Thyroid gland (tissue), 4 donors: Measurements from ENCODE around the gene PSMA6. TPM values are rescaled to one million over a fixed set of nuclear protein-coding genes. Genes with fewer than 3 reads are reported as not detected.

Experiments used
- DNase-seq, 2 donors: peaks; one replicate each; pipeline ENCODE4 v3.0.0-alpha.2; 2019
- H3K27ac ChIP-seq, 3 donors: fragments of 200-600 bp; sonication (generic); 1 replicate in 2 of 3; 2 replicates in 1 of 3; pipeline ENCODE4 v1.5.1; 2016 to 2019; ENCODE audit warnings: mild to moderate bottlenecking in 1 of 3, moderate library complexity in 1 of 3
- H3K27me3 ChIP-seq: fragments of 200-600 bp; sonication (generic); one replicate; pipeline ENCODE4 v1.5.1; 2019
- H3K36me3 ChIP-seq, 2 donors: fragments of 200-600 bp; sonication (generic); one replicate each; pipeline ENCODE4 v1.5.1; 2016 to 2019
- H3K4me1 ChIP-seq, 2 donors: fragments of 200-600 bp; sonication (generic); one replicate each; pipeline ENCODE4 v1.5.1; 2017 to 2019
- H3K4me3 ChIP-seq, 3 donors: fragments of 200-600 bp; sonication (generic); replicated peaks in 1 of 3; 1 replicate in 2 of 3; 2 replicates in 1 of 3; pipeline ENCODE4 v1.5.1; 2016; ENCODE audit warnings: mild to moderate bottlenecking in 1 of 3
- H3K9me3 ChIP-seq: fragments of 200-600 bp; sonication (generic); one replicate; pipeline ENCODE4 v1.5.1; 2017
- CTCF ChIP-seq, 6 experiments: fragments of 200-600 bp in 3 of 6; fragments of 450-650 bp in 3 of 6; sonication (generic) in 3 of 6; IDR thresholded peaks; one replicate each; pipeline ENCODE4 v1.5.1; 2016 to 2019; ENCODE audit warnings: antibody characterized with exemption in 6 of 6, mild to moderate bottlenecking in 2 of 6, inconsistent platforms in 1 of 6, moderate library complexity in 1 of 6
- POLR2A ChIP-seq, 2 donors: fragments of 450-650 bp; IDR thresholded peaks; one replicate each; pipeline ENCODE4 v1.6.1; 2017; ENCODE audit warnings: antibody characterized with exemption in 2 of 2, mild to moderate bottlenecking in 2 of 2, moderate library complexity in 1 of 2
- WGBS, 2 donors: methylation state at CpG; one replicate each; pipeline ENCODE4 v1.1.5; 2017; 5-methylcytosine and 5-hydroxymethylcytosine counted together
- intact Hi-C: fragments of 100-400 bp; cut with DNase I; formaldehyde crosslinking; loops from one replicate; pipeline ENCODE4 v1.15.1; 2023
- total RNA-seq, 4 donors: library from RNA; depleted of rRNA; stranded (reverse); fragments of >200 nt; gene quantifications; one replicate each; pipeline ENCODE4 v1.2.3, GENCODE V29; 2016

The PSMA6 gene
- total RNA-seq, 4 donors from 2014 or later = 107 to 157 (median 120) TPM

GRCh38 chr14:35349496-35350365 is 57.5 kb downstream of the PSMA6 start:
- WGBS, 2 donors = 88 to 91% methylated on average over 12 of the region's 12 CpGs
- no peak for DNase-seq

GRCh38 chr14:35351497-35351896 is 59.3 kb downstream of the PSMA6 start:
- TF ChIP-seq CTCF (IDR thresholded peaks at IDR 0.05) (no peak), POLR2A (IDR thresholded peaks at IDR 0.05) (no peak)
- Histone ChIP-seq H3K27ac (no peak overlapping the region), H3K36me3 (no peaks in the 10 kb centered on the region), H3K4me3 (no peak overlapping the region), H3K9me3 (no peaks in the 10 kb centered on the region), H3K27me3 (no peaks in the 10 kb centered on the region), H3K4me1 (peaks cover 18 to 29% of the 10 kb centered on the region in 2 donors)
- 92 to 95% methylated on average over 3 of the region's 3 CpGs for WGBS, 2 donors
- intact Hi-C loops = no loop called here
- DNase-seq = no peak

More at GRCh38 chr14:35349496-35350365, 57.5 kb downstream of the PSMA6 start:
- Histone ChIP-seq H3K27ac (no peak overlapping the region), H3K9me3 (no peaks in the 10 kb centered on the region), H3K4me1 (peaks cover 11 to 15% of the 10 kb centered on the region in 2 donors), H3K27me3 (no peaks in the 10 kb centered on the region), H3K4me3 (no peak overlapping the region), H3K36me3 (no peaks in the 10 kb centered on the region)
- TF ChIP-seq CTCF (IDR thresholded peaks at IDR 0.05) (no peak), POLR2A (IDR thresholded peaks at IDR 0.05) (no peak)
- intact Hi-C loops = no loop called here

- no peaks in the 10 kb centered on the region for H3K9me3 ChIP-seq
- H3K4me1 ChIP-seq = peaks cover 22 to 32% of the 10 kb centered on the region in 2 donors
- H3K27me3 ChIP-seq = no peaks in the 10 kb centered on the region
- H3K36me3 ChIP-seq = no peaks in the 10 kb centered on the region
- H3K4me3 ChIP-seq = no peak overlapping the region
- H3K27ac ChIP-seq = no peak overlapping the region
- WGBS, 2 donors = 81 to 89% methylated on average over 4 of the region's 4 CpGs
- intact Hi-C loops = no loop called here
- TF ChIP-seq CTCF (IDR thresholded peaks at IDR 0.05) = no peak
- TF ChIP-seq POLR2A (IDR thresholded peaks at IDR 0.05) = no peak
- no peak for DNase-seq
Observed at GRCh38 chr14:35351897-35352273, 59.7 kb downstream of the PSMA6 start.

- H3K4me3 ChIP-seq = no peak overlapping the region
- no peak for TF ChIP-seq POLR2A (IDR thresholded peaks at IDR 0.05)
- TF ChIP-seq CTCF (IDR thresholded peaks at IDR 0.05) = no peak
- WGBS, 2 donors = 69 to 76% methylated on average over 15 of the region's 15 CpGs
- no peaks in the 10 kb centered on the region for H3K9me3 ChIP-seq
- H3K4me1 ChIP-seq = peaks cover 24 to 31% of the 10 kb centered on the region in 2 donors
- DNase-seq = no peak
- no peaks in the 10 kb centered on the region for H3K27me3 ChIP-seq
- intact Hi-C loops = no loop called here
- no peaks in the 10 kb centered on the region for H3K36me3 ChIP-seq
- no peak overlapping the region for H3K27ac ChIP-seq
Observed at GRCh38 chr14:35352274-35353233, 60.4 kb downstream of the PSMA6 start.
